HT-29 (cell line): Measurements from ENCODE around the gene RCC2. TPM values are rescaled to one million over a fixed set of nuclear protein-coding genes. Genes with fewer than 3 reads are reported as not detected.

ENCODE experiments used
- DNase-seq: peaks from one replicate; pipeline ENCODE4 v3.0.0-alpha.2; 2015; ENCODE audit warnings: low spot score
- total RNA-seq: library from RNA; depleted of rRNA; stranded (reverse); fragments of >200 nt; shearing (Covaris generic); gene quantifications from 2 replicates; pipeline ENCODE4 v1.2.3, GENCODE V29; 2014; rRNA removed

RCC2 gene
- total RNA-seq, 1 experiment from 2014 or later = 120 TPM

- no peak for DNase-seq
Measured at GRCh38 chr1:17375651-17376050, 63.8 kb downstream of the RCC2 start.

- DNase-seq = no peak
Measured at GRCh38 chr1:17372955-17373354, 66.5 kb downstream of the RCC2 start.

GRCh38 chr1:17371896-17372295, 67.6 kb downstream of the RCC2 start, which contains the start of gene PADI6:
PADI6 (plus strand) TSS chr1:17372196; CDS start chr1:17372246, 50 bp downstream.
- no peak for DNase-seq

- peak; percentile 52 for DNase-seq
Measured at GRCh38 chr1:17370618-17371017, 68.9 kb downstream of the RCC2 start.

- DNase-seq = no peak
Measured at GRCh38 chr1:17369466-17369865, 70.0 kb downstream of the RCC2 start.

GRCh38 chr1:17365293-17365692, 74.2 kb downstream of the RCC2 start:
- DNase-seq = no peak

GRCh38 chr1:17363771-17364170, 75.7 kb downstream of the RCC2 start:
- no peak for DNase-seq

- no peak for DNase-seq
Measured at GRCh38 chr1:17363351-17363750, 76.1 kb downstream of the RCC2 start.

- DNase-seq = no peak
Measured at GRCh38 chr1:17361687-17362086, 77.8 kb downstream of the RCC2 start.

GRCh38 chr1:17360272-17360956, 79.1 kb downstream of the RCC2 start:
- DNase-seq = no peak

GRCh38 chr1:17359808-17360207, 79.7 kb downstream of the RCC2 start:
- no peak for DNase-seq

- no peak for DNase-seq
Measured at GRCh38 chr1:17359031-17359430, 80.4 kb downstream of the RCC2 start.

- DNase-seq = no peak
Measured at GRCh38 chr1:17358557-17358956, 80.9 kb downstream of the RCC2 start.

Other genes with a start within 250 kb of the RCC2 start
- gene PADI1, start 234.5 kb downstream of the RCC2 start, total RNA-seq = 16.3 and 17.5 TPM in 2 replicates
- gene PADI3, start 190.6 kb downstream of the RCC2 start, total RNA-seq = 0.03 and 0.15 TPM in 2 replicates
- not detected in 2 replicates for gene PADI4, start 131.5 kb downstream of the RCC2 start, total RNA-seq
- not detected in 2 replicates for gene PADI6, start 67.5 kb downstream of the RCC2 start, total RNA-seq
- 54.2 and 56.1 TPM in 2 replicates for gene ARHGEF10L, start 100.0 kb upstream of the RCC2 start, total RNA-seq